T-helper 2 cell treated with Interferon-gamma antibody and Interleukin-4, amounts not matched to agents 5 μg/mL and 100 μg/mL, for 36 hours (primary cell): ENCODE results near the gene OOEP.

Source experiments
- DNase-seq: peaks from one replicate; pipeline ENCODE4 v3.0.0; 2021; ENCODE audit warnings: low spot score
- H3K27ac Mint-ChIP-seq: one replicate; pipeline ENCODE4 v1.8.0; 2021; ENCODE audit warnings: mild to moderate bottlenecking, mixed read lengths
- H3K27me3 Mint-ChIP-seq: one replicate; pipeline ENCODE4 v1.8.0; 2021; ENCODE audit warnings: low read depth, mixed read lengths
- H3K36me3 Mint-ChIP-seq: one replicate; pipeline ENCODE4 v1.8.0; 2021; ENCODE audit warnings: low read depth, mixed read lengths
- H3K4me1 Mint-ChIP-seq: one replicate; pipeline ENCODE4 v1.8.0; 2021; ENCODE audit warnings: low read depth, mixed read lengths
- H3K4me3 Mint-ChIP-seq: one replicate; pipeline ENCODE4 v1.8.0; 2022; ENCODE audit warnings: mild to moderate bottlenecking, moderate library complexity, mixed read lengths
- H3K9me3 Mint-ChIP-seq: one replicate; pipeline ENCODE4 v1.8.0; 2021; ENCODE audit warnings: mixed read lengths

The OOEP gene

GRCh38 chr6:73353636-73354593, 15.8 kb downstream of the OOEP start, which contains the start of gene DPPA5:
Gene DPPA5, minus strand, starts transcription at chr6:73354276. Its CDS starts 51 bp downstream, at chr6:73354225.
- Mint-ChIP-seq H3K9me3 (no peaks in the 10 kb centered on the region), H3K36me3 (no peaks in the 10 kb centered on the region), H3K4me3 (no peak within 1 kb of the TSS), H3K4me1 (no peaks in the 10 kb centered on the region), H3K27me3 (peaks cover 35% of the 10 kb centered on the region), H3K27ac (no peak within 1 kb of the TSS)
- DNase-seq, result no peak

- Mint-ChIP-seq H3K27me3 (peaks cover 50% of the 10 kb centered on the region), H3K36me3 (no peaks in the 10 kb centered on the region), H3K4me3 (no peak overlapping the region), H3K9me3 (no peaks in the 10 kb centered on the region), H3K27ac (no peak overlapping the region), H3K4me1 (no peaks in the 10 kb centered on the region)
- DNase-seq, result no peak
Observed at GRCh38 chr6:73349311-73349710, 20.4 kb downstream of the OOEP start.

GRCh38 chr6:73348550-73349204, 21.0 kb downstream of the OOEP start:
- no peaks in the 10 kb centered on the region for H3K4me1 Mint-ChIP-seq
- H3K4me3 Mint-ChIP-seq, result no peak overlapping the region
- H3K9me3 Mint-ChIP-seq, result no peaks in the 10 kb centered on the region
- H3K36me3 Mint-ChIP-seq, result no peaks in the 10 kb centered on the region
- no peak for DNase-seq
- peaks cover 51% of the 10 kb centered on the region for H3K27me3 Mint-ChIP-seq
- H3K27ac Mint-ChIP-seq, result no peak overlapping the region

- H3K27me3 Mint-ChIP-seq, result peaks cover 28% of the 10 kb centered on the region
- no peaks in the 10 kb centered on the region for H3K9me3 Mint-ChIP-seq
- no peaks in the 10 kb centered on the region for H3K4me1 Mint-ChIP-seq
- no peaks in the 10 kb centered on the region for H3K36me3 Mint-ChIP-seq
- H3K27ac Mint-ChIP-seq, result no peak overlapping the region
- DNase-seq, result no peak
- no peak overlapping the region for H3K4me3 Mint-ChIP-seq
Observed at GRCh38 chr6:73343164-73343563, 26.5 kb downstream of the OOEP start.

GRCh38 chr6:73342174-73342573, 27.5 kb downstream of the OOEP start:
- no peaks in the 10 kb centered on the region for H3K36me3 Mint-ChIP-seq
- no peak for DNase-seq
- no peaks in the 10 kb centered on the region for H3K4me1 Mint-ChIP-seq
- H3K27me3 Mint-ChIP-seq, result peaks cover 19% of the 10 kb centered on the region
- H3K9me3 Mint-ChIP-seq, result no peaks in the 10 kb centered on the region
- no peak overlapping the region for H3K4me3 Mint-ChIP-seq
- no peak overlapping the region for H3K27ac Mint-ChIP-seq

- H3K27ac Mint-ChIP-seq, result no peak overlapping the region
- no peak overlapping the region for H3K4me3 Mint-ChIP-seq
- DNase-seq, result no peak
- peaks cover 13% of the 10 kb centered on the region for H3K27me3 Mint-ChIP-seq
- H3K36me3 Mint-ChIP-seq, result no peaks in the 10 kb centered on the region
- H3K9me3 Mint-ChIP-seq, result no peaks in the 10 kb centered on the region
- no peaks in the 10 kb centered on the region for H3K4me1 Mint-ChIP-seq
Observed at GRCh38 chr6:73341335-73341734, 28.4 kb downstream of the OOEP start.

- Mint-ChIP-seq H3K27ac (no peak overlapping the region), H3K4me1 (no peaks in the 10 kb centered on the region), H3K4me3 (no peak overlapping the region), H3K36me3 (no peaks in the 10 kb centered on the region), H3K27me3 (peaks cover 13% of the 10 kb centered on the region), H3K9me3 (no peaks in the 10 kb centered on the region)
- DNase-seq, result no peak
Observed at GRCh38 chr6:73340048-73340447, 29.6 kb downstream of the OOEP start.

GRCh38 chr6:73339340-73339739, 30.4 kb downstream of the OOEP start:
- Mint-ChIP-seq H3K36me3 (no peaks in the 10 kb centered on the region), H3K27ac (no peak overlapping the region), H3K4me1 (no peaks in the 10 kb centered on the region), H3K4me3 (no peak overlapping the region), H3K27me3 (peaks cover 13% of the 10 kb centered on the region), H3K9me3 (no peaks in the 10 kb centered on the region)
- no peak for DNase-seq

GRCh38 chr6:73329201-73329600, 40.5 kb downstream of the OOEP start:
- H3K27ac Mint-ChIP-seq, result no peak overlapping the region
- peaks cover 11% of the 10 kb centered on the region for H3K4me1 Mint-ChIP-seq
- no peaks in the 10 kb centered on the region for H3K36me3 Mint-ChIP-seq
- no peak for DNase-seq
- no peak overlapping the region for H3K4me3 Mint-ChIP-seq
- peaks cover 36% of the 10 kb centered on the region for H3K27me3 Mint-ChIP-seq
- no peaks in the 10 kb centered on the region for H3K9me3 Mint-ChIP-seq

GRCh38 chr6:73328790-73329189, 40.9 kb downstream of the OOEP start:
- no peak overlapping the region for H3K27ac Mint-ChIP-seq
- no peaks in the 10 kb centered on the region for H3K36me3 Mint-ChIP-seq
- peaks cover 36% of the 10 kb centered on the region for H3K27me3 Mint-ChIP-seq
- DNase-seq, result no peak
- H3K4me1 Mint-ChIP-seq, result peaks cover 11% of the 10 kb centered on the region
- H3K4me3 Mint-ChIP-seq, result no peak overlapping the region
- no peaks in the 10 kb centered on the region for H3K9me3 Mint-ChIP-seq

GRCh38 chr6:73325656-73326055, 44.0 kb downstream of the OOEP start:
- DNase-seq, result no peak
- H3K4me3 Mint-ChIP-seq, result no peak overlapping the region
- H3K27me3 Mint-ChIP-seq, result peaks cover 19% of the 10 kb centered on the region
- no peak overlapping the region for H3K27ac Mint-ChIP-seq
- H3K9me3 Mint-ChIP-seq, result no peaks in the 10 kb centered on the region
- peaks cover 11% of the 10 kb centered on the region for H3K4me1 Mint-ChIP-seq
- no peaks in the 10 kb centered on the region for H3K36me3 Mint-ChIP-seq

- peaks cover 13% of the 10 kb centered on the region for H3K27me3 Mint-ChIP-seq
- no peak overlapping the region for H3K27ac Mint-ChIP-seq
- H3K4me1 Mint-ChIP-seq, result peaks cover 3% of the 10 kb centered on the region
- H3K9me3 Mint-ChIP-seq, result peaks cover under 1% of the 10 kb centered on the region
- no peak overlapping the region for H3K4me3 Mint-ChIP-seq
- no peak for DNase-seq
- no peaks in the 10 kb centered on the region for H3K36me3 Mint-ChIP-seq
Observed at GRCh38 chr6:73323323-73323722, 46.4 kb downstream of the OOEP start.
